T-helper 1 cell (primary cell): ENCODE results near the gene RNU6-9.

Source experiments
- DNase-seq, 5 donors: peaks; one replicate each; pipeline ENCODE4 v3.0.0-alpha.2; 2012 to 2020

RNU6-9 gene

DNA sequence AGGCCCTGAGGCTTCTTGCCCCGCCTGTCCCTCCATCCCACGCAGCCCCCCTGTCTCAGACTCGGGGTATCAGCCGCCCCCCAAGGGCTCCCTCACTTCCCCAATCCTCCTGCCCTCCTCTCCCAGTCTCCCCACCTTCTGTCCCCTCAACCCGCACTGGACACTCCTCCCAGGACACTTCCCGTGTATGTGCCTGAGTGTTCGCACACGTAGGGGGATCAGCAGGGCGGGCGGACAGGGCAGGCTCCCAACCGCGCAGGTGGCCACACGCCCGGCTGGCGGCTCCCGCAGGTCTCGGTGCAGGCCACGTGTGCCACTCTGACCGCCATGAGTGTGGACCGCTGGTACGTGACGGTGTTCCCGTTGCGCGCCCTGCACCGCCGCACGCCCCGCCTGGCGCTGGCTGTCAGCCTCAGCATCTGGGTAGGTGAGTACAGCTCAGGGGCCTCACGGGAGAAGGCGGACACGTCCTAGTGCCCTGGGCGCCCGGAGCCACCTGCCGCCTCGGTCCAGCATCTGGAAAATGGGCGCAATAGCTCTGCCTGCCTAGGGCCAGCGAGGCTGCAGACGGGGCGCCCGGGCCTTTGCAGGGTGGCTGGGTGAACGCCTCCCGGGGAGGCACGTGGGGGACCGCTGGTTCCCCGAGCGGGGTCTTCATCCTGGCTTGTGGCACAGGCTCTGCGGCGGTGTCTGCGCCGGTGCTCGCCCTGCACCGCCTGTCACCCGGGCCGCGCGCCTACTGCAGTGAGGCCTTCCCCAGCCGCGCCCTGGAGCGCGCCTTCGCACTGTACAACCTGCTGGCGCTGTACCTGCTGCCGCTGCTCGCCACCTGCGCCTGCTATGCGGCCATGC is 26.1 kb downstream of the RNU6-9 start:
- DNase-seq, result peak in 2 of 5 donors; percentile 38 to 49

DNA sequence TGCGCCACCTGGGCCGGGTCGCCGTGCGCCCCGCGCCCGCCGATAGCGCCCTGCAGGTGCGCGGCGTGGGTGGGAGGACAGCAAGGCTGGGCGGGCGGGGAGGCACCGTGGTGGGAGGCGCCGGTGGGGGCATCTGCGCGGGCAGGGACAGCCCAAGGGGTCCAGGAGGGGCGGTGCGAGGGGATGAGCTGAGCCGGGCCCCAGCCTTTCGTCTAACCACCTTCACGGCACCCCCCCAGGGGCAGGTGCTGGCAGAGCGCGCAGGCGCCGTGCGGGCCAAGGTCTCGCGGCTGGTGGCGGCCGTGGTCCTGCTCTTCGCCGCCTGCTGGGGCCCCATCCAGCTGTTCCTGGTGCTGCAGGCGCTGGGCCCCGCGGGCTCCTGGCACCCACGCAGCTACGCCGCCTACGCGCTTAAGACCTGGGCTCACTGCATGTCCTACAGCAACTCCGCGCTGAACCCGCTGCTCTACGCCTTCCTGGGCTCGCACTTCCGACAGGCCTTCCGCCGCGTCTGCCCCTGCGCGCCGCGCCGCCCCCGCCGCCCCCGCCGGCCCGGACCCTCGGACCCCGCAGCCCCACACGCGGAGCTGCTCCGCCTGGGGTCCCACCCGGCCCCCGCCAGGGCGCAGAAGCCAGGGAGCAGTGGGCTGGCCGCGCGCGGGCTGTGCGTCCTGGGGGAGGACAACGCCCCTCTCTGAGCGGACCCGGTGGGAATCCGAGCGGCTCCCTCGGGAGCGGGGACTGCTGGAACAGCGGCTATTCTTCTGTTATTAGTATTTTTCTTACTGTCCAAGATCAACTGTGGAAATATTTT is 27.0 kb downstream of the RNU6-9 start:
- DNase-seq, result peak; percentile 53 to 75 (median 64)

DNA sequence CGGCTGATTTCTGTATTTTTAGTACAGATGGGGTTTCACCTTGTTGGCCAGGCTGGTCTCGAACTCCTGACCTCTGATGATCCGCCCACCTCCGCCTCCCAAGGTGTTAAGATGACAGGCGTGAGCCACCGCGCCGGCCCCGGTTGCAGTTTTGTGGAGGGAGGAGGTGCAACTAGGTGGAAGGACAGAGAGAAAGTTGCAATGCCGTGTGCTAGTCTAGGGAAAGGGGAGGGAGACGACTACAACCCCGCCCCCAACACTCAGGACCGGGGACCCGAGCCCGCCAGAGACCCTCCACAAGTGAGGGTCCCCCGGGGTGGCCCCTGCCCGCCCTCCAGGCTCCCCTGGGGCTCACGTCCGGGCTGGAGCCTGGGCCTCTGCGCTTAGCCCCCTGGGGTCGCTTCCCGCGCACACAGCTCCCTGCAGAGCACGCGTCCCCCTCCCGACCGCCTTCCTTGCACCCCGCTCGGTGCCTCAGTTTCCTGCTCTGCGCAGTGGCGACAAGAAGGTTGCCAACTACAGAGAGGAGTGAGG is 31.3 kb downstream of the RNU6-9 start:
- DNase-seq, result no peak

DNA sequence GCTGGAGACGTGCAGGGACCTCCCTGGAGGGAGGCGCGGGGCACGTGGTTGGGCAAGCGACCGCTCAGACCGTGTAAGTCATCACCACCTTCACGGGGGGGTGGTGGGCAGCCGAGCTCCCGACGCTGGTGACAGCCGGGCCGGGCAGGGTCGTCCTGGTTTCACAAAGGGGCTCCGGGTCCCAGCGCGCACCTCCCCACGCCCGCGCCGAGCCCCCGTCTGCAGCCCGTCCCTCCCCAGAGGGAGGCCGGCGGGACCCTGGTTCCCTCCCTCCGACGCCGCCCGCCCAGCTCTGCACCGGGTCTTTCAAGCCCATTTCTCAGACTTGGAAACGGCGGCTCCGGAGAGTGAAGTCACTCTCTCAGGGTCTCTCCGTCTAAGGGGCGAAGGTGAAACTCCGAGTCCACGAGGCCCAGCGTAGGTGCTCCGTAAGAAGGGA is 31.8 kb downstream of the RNU6-9 start:
- DNase-seq, result peak in 1 of 5 donors; percentile 65

DNA sequence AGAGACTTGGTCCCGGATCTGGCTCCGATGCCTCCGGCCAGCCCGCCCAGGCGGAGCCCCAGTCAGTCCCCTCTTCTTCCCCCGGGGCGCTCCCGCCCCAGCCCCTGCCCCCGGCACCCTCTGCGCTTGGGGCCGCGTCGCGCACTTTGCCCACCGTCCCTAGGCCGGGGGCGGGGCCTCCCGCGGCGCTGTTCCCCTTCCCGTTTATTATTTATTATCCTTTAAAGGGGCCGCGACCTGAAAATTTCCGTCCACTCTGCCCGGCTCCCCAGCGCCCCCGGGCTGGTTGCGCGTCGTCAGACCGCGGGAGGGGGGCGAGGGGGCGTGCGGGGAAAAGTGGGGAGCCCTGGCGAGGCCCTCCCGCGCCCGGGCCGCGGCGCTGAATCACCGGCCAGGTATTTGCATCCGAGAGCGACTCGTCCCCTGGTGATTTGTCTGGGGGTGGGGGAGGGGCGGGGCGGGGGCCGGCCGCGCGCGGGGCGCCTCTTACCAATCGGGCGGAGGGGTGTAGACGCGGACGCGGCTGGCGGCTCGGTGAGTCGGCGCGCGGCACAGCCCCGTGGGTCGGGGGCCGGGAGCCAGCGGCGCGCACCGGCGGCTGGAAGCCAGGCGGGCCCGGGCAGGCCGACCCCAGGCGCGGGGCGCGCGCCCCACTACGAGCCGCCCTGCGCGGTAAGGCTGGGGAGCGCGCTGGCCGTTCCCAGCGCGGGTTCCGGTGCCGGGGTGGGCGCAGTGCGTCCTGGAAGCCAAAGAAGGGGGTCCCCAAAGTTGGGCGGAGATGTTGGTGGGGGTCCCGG is 32.4 kb downstream of the RNU6-9 start, which contains the start of gene ARID3A:
Gene ARID3A (plus strand): TSS at position 510 of the 797 bp plus-strand sequence. CDS start 3,494 bp downstream, outside the sequence.
- DNase-seq, result peak in 4 of 5 donors; percentile 54 to 82 (median 66)

DNA sequence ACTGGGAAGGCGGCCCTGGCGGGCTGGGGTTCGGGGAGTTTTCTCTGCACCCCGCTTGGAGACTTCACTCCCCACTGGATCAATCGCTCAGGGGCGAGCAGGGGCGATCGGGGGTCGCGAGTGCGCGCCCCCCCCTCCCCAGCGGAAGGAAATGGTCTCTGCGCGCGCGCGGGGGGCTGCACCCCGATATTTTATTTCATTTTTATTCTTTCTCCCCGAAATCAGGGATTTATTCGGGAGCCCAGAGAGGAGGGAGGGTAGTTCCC is 33.0 kb downstream of the RNU6-9 start:
- DNase-seq, result no peak

DNA sequence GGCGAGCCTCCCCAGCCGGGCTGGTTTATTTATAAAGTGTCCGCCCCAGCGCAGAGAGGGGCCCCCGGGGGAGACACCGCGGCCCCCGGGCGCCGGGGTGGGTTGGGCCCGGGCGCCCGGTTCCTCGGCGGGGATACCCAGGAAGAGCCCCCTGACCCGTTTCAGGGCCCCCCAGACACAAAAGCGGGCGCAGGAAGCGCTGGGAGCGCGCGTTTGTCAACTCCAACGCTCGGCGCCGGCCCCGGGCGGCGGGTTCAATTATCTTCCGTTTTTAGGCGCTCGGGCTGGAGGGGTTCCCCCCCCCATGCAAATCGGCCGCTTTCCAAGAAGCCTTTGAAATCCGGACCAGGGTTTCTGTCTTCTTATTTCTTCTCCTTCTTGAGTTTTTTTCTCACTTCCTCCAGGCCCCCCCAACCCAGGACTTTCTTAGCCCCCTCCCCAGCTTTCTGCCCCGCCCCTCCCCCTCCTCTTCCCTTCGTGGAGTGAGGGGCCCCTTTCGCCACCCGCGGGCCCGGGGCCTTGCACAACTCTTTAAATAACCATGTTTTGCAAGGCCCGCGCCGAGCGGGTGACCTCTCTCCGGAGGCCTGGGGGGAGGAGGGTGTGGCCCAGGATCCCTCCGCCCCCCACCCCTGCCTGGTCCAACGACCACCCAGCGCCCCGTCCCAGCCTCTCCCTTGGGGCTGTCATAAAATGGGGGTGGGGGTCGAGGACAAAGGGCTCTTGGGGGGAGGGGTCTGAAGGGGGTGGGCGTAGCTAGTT is 33.5 kb downstream of the RNU6-9 start:
- peak in 1 of 5 donors; percentile 46 for DNase-seq

DNA sequence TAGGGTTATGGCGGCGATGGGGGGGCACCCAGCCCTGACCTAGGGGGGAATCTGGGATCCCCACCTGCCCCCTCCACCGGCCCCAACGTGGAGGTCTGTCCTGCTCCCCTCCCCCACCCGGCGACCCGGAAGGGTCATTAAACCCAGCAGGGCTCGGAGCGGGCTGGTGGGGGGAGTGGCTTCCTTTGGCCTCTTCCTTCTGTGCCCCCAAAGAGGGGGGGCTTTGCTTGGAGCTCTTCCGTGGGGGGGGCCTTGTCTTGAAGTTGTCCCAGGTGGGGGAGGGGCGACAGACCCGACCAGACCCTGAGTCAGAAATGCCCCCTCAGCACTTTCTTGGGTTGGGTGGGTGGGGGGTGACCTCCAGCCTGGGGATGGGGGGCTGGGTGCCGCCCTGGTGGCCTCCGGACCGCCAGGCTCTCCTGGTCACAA is 34.1 kb downstream of the RNU6-9 start:
- DNase-seq, result no peak

DNA sequence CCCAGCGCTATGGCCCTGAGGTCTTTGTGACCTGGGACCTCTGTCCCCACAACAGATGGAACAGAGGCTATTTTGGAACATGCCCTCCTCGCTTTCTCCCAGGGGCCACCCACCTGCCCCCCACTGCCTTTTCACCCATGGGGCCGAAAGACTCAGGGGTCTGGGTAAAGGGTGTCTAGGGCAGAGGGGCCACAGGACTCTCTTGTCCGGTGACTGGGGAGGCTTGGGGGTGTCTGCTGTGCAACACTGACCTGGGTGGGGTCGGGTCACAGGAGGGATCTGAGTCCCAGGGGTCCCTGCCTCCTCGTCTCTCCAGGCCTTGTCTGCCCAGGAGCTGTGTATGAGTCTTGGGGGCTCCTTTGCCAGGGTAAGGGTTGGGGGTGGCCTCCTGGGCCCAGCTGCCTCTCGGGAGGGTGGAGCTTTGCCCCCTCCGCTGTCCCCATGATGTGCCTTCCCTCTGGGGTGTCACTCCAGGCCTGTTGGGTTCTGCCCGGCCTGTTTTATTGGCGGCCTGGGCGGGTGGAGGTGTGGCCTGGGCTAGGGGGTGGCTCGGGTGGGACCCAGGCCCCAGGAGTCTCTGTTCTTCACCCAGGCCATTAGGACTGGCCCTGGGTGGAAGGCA is 34.6 kb downstream of the RNU6-9 start:
- DNase-seq, result no peak

DNA sequence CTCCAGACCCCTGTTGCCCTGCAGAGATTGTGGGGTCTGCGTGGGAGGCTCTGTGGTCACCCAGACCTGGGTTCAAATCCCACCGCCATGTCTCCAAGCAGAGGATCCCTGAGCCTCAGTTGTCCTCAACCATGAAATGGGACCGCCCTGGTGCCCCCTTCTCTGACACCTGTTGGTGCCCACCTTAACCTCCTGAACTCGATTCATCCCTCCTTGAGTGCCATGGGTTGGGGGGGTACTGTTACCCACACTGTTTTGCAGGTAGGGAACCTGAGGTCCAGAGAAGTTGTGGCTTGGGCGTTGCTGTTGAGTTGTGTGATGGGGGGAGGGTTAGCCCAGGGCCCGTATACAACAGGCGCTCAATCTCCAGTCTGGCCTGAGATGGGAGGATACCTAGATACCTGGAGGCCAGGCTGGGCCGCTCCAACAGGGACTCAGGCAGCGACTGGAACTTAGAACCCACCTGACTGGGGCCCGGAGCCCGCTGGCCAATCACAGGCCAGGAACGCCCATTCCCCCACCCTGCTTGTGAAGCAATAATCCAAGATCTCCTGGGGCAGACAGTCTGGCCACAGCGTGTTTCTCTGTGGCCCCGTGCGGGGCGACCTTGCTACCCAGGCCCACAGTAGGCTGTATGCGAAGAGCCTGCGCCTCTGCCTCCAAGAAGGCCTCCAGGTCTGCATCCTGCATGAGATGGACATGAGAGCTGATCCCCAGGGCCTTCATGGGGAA is 35.4 kb downstream of the RNU6-9 start:
- DNase-seq, result no peak

DNA sequence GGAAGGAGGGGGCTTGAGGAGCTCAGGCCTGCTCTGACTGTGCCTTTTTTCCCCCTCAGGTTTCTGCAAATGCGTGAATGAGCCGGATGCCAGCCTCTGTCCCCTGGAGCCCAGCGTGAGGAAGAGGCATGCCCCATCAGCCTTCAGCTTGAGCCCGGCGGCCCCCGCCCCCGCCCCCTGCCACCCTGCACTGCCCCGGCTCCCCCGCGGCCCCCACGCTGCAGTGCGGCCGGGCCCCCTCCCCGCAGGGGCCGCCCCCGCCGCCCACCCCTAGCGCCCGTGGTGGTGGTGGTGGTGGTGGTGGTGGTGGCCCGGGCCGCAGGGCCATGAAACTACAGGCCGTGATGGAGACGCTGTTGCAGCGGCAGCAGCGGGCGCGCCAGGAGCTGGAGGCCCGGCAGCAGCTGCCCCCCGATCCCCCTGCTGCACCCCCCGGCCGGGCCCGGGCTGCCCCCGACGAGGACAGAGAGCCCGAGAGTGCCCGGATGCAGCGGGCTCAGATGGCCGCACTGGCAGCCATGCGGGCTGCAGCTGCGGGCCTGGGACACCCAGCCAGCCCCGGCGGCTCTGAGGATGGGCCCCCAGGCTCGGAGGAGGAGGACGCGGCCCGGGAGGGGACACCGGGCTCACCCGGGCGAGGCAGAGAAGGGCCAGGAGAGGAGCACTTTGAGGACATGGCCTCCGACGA is 36.1 kb downstream of the RNU6-9 start:
- no peak for DNase-seq

DNA sequence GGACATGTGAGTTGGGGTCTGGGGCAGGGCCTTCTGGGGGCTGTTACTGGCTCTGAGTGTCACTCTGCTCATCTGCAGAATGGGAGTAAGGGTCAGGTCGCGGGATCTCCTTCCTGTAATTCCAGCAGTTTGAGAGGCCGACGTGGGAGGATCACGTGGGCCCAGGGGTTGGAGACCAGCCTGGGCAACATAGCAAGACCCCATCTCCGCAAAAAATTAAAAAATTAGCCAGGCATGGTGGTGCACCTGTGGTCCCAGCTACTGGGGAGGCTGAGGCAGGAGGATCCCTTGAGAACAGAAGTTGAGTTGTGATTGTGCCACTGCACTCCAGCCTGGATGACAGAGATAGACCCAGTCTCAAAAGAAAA is 36.6 kb downstream of the RNU6-9 start:
- no peak for DNase-seq

DNA sequence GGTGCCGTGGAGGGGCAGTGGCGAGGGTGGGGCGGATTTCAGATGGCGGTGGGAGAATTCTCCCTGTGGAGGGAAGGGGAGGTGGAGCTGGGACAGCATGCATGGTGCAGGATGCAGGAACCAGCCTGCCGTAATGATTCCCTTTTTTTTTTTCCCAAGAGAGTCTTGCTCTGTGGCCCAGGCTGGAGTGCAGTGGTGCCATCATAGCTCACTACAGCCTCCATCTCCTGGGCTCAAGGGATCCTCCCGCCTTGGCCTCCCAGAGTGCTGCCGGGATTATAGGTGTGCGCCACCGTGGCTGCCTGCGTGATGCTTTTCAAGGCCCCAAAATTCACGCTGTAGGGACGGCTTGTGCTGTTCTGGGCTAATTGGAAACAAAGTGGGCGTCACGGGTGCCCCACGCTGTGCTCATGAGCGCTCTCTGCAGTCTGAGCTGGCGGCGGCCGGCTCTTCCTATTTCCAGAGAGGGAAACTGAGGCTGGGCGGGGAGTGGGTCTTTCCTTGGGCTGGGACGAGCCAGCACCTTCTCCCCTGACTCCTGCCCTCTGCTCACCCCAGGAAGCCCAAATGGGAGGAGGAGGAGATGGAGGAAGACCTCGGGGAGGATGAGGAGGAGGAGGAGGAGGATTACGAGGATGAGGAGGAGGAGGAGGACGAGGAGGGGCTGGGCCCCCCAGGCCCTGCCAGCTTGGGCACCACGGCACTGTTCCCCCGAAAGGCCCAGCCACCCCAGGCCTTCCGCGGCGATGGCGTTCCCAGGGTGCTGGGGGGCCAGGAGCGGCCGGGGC is 38.8 kb downstream of the RNU6-9 start:
- DNase-seq, result no peak

DNA sequence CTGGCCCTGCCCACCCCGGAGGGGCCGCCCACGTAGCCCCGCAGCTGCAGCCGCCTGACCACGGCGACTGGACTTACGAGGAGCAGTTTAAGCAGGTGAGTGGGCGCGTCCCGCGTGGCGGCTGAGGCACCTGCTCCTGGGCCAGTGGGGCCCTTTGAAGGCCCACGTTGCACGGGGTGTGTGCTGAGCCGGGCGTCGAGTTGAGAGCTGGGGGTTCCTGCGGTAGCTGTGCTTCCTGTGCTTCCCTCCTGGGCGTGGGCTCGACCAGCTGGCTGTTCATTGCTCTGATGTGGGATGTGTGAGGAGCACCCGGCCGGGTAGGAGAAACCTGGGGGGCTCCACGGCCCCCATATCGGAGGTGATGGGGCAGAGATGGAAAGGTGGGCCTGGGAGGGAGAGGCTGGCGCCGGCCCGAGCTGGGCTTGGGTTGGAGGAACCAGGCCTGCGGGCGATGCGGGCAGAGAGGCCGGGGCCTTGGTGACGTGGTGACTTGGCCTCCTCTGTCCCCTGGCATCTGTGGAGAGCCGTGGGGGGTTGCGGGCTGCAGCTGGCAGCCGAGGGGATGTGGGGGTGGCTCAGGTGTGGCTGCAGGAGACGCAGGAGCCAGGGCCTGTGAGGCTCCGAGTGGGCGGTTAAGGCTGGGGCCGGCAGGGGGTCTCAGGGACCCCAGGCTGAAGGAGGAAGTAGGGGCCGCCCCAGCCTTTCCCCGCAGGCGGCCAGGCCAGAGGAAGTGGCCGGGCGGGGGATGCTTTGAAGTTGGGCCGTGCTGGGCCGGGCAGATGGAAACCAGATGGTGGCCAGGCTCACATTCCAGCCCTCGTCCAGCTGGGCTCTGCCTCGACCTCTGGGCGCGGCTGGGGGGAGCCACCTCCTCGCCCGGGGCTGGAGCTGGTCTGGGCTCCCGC is 39.6 kb downstream of the RNU6-9 start:
- peak in 1 of 5 donors; percentile 24 for DNase-seq

DNA sequence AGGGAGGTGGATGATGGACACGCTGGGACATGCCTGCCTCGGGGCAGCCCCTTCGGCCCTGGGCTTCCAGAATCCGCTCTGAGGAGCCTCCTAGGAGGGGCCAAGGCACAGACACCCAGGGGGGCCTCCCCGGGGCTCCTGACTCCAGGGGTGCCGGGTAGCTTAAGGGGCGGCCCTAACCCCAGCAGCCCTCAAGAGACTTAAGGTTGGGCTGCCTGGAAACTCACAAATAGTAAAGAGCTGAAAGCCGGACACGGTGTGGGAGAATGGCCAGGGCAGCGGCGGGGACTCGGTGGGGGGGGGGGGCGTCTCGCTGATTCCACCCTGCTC is 40.2 kb downstream of the RNU6-9 start:
- DNase-seq, result no peak

DNA sequence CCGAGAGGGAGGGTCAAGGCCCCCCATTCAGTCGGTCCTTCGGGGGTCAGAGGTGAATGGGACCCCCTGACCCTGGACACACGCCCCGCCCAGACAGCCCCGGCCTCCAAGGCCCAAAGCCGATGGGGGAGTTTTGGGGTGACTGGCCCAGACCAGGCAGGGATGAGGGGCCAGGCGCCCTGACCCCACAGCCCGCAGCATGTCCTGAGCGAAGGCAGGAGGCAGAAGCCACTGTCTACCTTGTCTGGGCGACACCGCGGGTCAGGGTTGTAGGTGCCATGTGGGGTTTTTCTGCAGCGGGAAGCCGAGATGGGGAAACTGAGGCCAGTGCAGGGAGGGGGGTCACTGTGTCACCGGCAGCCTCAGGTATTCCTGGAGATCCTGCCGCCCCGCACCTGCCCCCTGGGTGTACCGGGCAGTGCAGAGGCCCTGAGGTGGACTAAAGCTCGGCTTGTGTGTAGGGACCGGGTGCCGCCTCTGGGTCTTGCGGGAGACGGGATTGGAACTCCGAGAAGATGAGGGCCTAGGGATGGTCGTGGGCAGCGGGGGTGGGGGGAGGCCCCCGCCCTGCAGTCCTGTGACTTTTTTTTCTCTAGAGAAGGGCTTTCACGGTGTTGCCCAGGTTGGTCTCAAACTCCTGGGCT is 41.0 kb downstream of the RNU6-9 start:
- DNase-seq, result no peak

DNA sequence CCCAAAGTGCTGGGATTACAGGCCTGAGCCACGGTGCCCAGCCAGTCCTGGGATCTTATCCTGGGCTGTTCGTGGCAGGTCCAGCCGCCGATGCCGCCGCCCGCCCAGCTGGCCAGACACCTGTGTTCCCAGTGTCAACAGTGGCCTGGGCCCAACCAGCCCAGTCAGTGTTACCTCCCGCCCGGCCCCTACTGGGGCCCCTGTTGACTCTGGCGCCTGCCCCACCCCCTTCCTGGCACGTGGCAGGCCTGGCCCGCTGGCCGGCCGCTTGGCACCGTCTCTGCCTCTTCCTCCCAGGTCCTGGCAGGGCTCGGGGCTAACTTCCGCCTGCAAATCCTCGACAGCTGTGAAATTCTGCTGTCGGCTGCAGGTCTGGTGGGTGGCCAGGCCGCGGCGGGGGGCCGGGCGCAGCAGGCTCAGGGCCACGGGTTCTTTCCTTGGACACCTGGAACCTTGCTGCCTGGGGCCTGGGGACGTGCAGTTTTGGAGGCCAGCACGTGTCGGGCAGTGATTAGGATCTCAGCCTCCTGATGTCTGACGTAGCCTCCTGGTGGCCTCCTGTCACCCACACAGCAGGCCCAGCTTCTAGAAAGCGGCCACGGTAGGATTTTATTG is 41.7 kb downstream of the RNU6-9 start:
- DNase-seq, result no peak
